HepG2 (cell line): ENCODE data around the gene CABLES2. TPM values are rescaled to one million over a fixed set of nuclear protein-coding genes. Genes with fewer than 3 reads are reported as not detected.

Experiments used
- AHR ChIP-seq: IDR thresholded peaks from 2 replicates; pipeline ENCODE4 v1.6.1; 2018; ENCODE audit warnings: missing genetic modification reagents, missing compliant biosample characterization
- ASH2L ChIP-seq: fragments of 300-600, 200-600 bp; sonication (generic); IDR thresholded peaks from 2 replicates; pipeline ENCODE4 v1.7.0; 2017; ENCODE audit warnings: low read depth, mild to moderate bottlenecking, moderate library complexity, mixed read lengths, low read length; ENCODE audit not compliant: insufficient read length
- FLYWCH1 ChIP-seq: sonication (generic); formaldehyde crosslinking; IDR thresholded peaks from 2 replicates; pipeline ENCODE4 v1.8.1; 2023; ENCODE audit warnings: mild to moderate bottlenecking, missing genetic modification reagents
- FOXM1 ChIP-seq: sonication (generic); formaldehyde crosslinking; IDR thresholded peaks from 2 replicates; pipeline ENCODE4 v1.5.0; 2020; ENCODE audit warnings: missing genetic modification reagents
- GTF2F1 ChIP-seq: fragments of 150-350 bp; IDR thresholded peaks from 2 replicates; pipeline ENCODE4 v1.6.1; 2014; ENCODE audit warnings: low read length
- JDP2 ChIP-seq: sonication (generic); formaldehyde crosslinking; IDR thresholded peaks from 2 replicates; pipeline ENCODE4 v1.8.1; 2022; ENCODE audit warnings: missing genetic modification reagents, borderline replicate concordance
- NAIF1 ChIP-seq: sonication (generic); formaldehyde crosslinking; IDR thresholded peaks from 2 replicates; pipeline ENCODE4 v1.5.0; 2020; ENCODE audit warnings: mild to moderate bottlenecking, missing genetic modification reagents, borderline replicate concordance
- SIX1 ChIP-seq: sonication (generic); formaldehyde crosslinking; IDR thresholded peaks from 2 replicates; pipeline ENCODE4 v1.4.0; 2020; ENCODE audit warnings: missing genetic modification reagents, borderline replicate concordance
- TAF15 ChIP-seq: fragments of 200-400 bp; formaldehyde crosslinking; IDR thresholded peaks from one replicate; pipeline ENCODE4 v1.6.1; 2018; ENCODE audit warnings: mild to moderate bottlenecking, low read depth, low read length; ENCODE audit not compliant: poor library complexity, severe bottlenecking
- YEATS2 ChIP-seq: sonication (generic); formaldehyde crosslinking; IDR thresholded peaks from 2 replicates; pipeline ENCODE4 v1.4.0; 2020; ENCODE audit warnings: missing genetic modification reagents, borderline replicate concordance
- ZFP41 ChIP-seq: sonication (generic); formaldehyde crosslinking; IDR thresholded peaks from 2 replicates; pipeline ENCODE4 v1.4.0; 2020; ENCODE audit warnings: mild to moderate bottlenecking, missing genetic modification reagents, borderline replicate concordance
- ZNF101 ChIP-seq: sonication (generic); formaldehyde crosslinking; IDR thresholded peaks from 2 replicates; pipeline ENCODE4 v1.4.0; 2020; ENCODE audit warnings: mild to moderate bottlenecking, low read depth, missing genetic modification reagents, borderline replicate concordance
- ZNF224 ChIP-seq: sonication (generic); formaldehyde crosslinking; IDR thresholded peaks from 2 replicates; pipeline ENCODE4 v1.5.0; 2020; ENCODE audit warnings: mild to moderate bottlenecking, missing genetic modification reagents
- ZNF337 ChIP-seq: sonication (generic); formaldehyde crosslinking; IDR thresholded peaks from 2 replicates; pipeline ENCODE4 v1.5.1; 2020; ENCODE audit warnings: missing genetic modification reagents, low read depth, mild to moderate bottlenecking, borderline replicate concordance
- polyA plus RNA-seq, 8 experiments: library from polyadenylated mRNA; depleted of rRNA in 3 of 8; stranded (reverse) in 7 of 8; unstranded in 1 of 8; fragments of >200 nt; fragmentation: Illumina TruSeq in 4 of 8; extraction: Trizol in 4 of 8; gene quantifications; 2 replicates each; pipeline versions ENCODE4 v1.2.1 to v1.2.3, GENCODE V29; 2011 to 2016; ENCODE audit warnings: low read depth in 4 of 8, missing spikeins in 1 of 8, mixed read lengths in 1 of 8; ENCODE audit not compliant: insufficient read depth in 1 of 8
- total RNA-seq, 5 experiments: library from RNA; depleted of rRNA; stranded (reverse); fragments of >200 nt; fragmentation: Illumina TruSeq; extraction: Trizol; gene quantifications; 2 replicates each; pipeline ENCODE4 v1.2.3, GENCODE V29; 2016; ENCODE audit warnings: low read depth in 1 of 5
- TF ChIP-seq, protein P1 (sequence below): sonication (generic); formaldehyde crosslinking; IDR thresholded peaks from 2 replicates; pipeline ENCODE4 v1.4.0; 2020; ENCODE audit warnings: missing genetic modification reagents
- TF ChIP-seq, protein P2 (sequence below): sonication (generic); formaldehyde crosslinking; IDR thresholded peaks from 2 replicates; pipeline ENCODE4 v1.4.0; 2020; ENCODE audit warnings: missing genetic modification reagents
- TF ChIP-seq, protein P3 (sequence below): sonication (generic); formaldehyde crosslinking; IDR thresholded peaks from 2 replicates; pipeline ENCODE4 v1.4.0; 2020; ENCODE audit warnings: missing genetic modification reagents
- TF ChIP-seq, protein P4 (sequence below): sonication (generic); formaldehyde crosslinking; IDR thresholded peaks from 2 replicates; pipeline ENCODE4 v1.4.0; 2020; ENCODE audit warnings: mild to moderate bottlenecking, missing genetic modification reagents

Gene CABLES2
- total and polyA plus RNA-seq, 2 of the 13 experiments (the other 11 are each of a cell fraction or from before 2014, with no cell fraction given) = 5.2 to 9.7 TPM

DNA sequence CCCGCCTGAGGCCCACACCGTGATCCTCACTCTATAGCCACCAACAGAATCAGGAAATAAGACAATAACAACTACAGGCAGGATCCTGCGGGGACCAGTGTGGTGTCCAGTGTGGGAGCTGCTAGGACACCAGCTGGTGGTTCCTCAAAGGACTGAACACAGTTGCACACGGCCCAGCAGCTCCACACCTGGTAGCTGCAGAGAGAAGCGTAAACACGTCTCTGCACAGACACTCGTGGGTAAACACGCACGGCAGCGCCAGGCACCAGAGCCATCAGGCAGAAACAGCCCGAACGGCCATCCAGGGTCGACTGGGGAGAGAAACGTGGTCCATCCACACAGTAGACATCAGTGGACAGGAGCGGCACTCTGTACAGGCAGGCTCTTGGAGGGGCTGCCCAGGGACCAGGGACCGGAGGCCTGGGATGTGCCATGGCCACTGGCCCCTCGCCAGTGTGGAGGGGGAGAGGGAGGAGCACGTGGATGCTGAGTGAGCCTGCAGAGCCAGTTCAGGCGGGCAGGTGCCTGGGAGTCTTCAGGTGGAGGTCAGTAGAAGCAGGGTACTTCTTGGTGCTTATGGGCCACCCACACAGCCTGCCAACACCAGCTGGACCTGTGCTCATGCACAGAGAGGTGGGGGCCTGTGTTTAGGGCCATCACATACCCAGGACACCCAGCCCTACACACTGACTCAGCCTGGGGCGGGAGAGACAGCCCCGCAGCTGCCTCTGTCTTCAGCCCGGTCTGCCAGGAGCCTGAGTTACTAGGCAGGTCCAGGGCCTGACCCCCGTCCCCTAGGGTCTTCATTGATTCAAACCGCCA lies 32.5 kb downstream of the CABLES2 start (continued):
- TF ChIP-seq NAIF1 (CRISPR knock-in tag) (no peak), ZFP41 (CRISPR knock-in tag) (no peak), TAF15 (no peak), ASH2L (no peak), ZNF224 (CRISPR knock-in tag) (no peak), ZNF337 (no peak), AHR (CRISPR knock-in tag) (no peak), YEATS2 (CRISPR knock-in tag) (no peak), GTF2F1 (no peak), FLYWCH1 (no peak), ZNF101 (CRISPR knock-in tag) (no peak), SIX1 (no peak), FOXM1 (no peak), JDP2 (CRISPR knock-in tag) (no peak)
- TF ChIP-seq, protein P1, sequence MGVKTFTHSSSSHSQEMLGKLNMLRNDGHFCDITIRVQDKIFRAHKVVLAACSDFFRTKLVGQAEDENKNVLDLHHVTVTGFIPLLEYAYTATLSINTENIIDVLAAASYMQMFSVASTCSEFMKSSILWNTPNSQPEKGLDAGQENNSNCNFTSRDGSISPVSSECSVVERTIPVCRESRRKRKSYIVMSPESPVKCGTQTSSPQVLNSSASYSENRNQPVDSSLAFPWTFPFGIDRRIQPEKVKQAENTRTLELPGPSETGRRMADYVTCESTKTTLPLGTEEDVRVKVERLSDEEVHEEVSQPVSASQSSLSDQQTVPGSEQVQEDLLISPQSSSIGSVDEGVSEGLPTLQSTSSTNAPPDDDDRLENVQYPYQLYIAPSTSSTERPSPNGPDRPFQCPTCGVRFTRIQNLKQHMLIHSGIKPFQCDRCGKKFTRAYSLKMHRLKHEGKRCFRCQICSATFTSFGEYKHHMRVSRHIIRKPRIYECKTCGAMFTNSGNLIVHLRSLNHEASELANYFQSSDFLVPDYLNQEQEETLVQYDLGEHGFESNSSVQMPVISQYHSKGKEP (CRISPR knock-in tag) = no peak
- TF ChIP-seq, protein P2, sequence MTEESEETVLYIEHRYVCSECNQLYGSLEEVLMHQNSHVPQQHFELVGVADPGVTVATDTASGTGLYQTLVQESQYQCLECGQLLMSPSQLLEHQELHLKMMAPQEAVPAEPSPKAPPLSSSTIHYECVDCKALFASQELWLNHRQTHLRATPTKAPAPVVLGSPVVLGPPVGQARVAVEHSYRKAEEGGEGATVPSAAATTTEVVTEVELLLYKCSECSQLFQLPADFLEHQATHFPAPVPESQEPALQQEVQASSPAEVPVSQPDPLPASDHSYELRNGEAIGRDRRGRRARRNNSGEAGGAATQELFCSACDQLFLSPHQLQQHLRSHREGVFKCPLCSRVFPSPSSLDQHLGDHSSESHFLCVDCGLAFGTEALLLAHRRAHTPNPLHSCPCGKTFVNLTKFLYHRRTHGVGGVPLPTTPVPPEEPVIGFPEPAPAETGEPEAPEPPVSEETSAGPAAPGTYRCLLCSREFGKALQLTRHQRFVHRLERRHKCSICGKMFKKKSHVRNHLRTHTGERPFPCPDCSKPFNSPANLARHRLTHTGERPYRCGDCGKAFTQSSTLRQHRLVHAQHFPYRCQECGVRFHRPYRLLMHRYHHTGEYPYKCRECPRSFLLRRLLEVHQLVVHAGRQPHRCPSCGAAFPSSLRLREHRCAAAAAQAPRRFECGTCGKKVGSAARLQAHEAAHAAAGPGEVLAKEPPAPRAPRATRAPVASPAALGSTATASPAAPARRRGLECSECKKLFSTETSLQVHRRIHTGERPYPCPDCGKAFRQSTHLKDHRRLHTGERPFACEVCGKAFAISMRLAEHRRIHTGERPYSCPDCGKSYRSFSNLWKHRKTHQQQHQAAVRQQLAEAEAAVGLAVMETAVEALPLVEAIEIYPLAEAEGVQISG = no peak; the same call in 1 of the 2 replicates
- TF ChIP-seq, protein P3, sequence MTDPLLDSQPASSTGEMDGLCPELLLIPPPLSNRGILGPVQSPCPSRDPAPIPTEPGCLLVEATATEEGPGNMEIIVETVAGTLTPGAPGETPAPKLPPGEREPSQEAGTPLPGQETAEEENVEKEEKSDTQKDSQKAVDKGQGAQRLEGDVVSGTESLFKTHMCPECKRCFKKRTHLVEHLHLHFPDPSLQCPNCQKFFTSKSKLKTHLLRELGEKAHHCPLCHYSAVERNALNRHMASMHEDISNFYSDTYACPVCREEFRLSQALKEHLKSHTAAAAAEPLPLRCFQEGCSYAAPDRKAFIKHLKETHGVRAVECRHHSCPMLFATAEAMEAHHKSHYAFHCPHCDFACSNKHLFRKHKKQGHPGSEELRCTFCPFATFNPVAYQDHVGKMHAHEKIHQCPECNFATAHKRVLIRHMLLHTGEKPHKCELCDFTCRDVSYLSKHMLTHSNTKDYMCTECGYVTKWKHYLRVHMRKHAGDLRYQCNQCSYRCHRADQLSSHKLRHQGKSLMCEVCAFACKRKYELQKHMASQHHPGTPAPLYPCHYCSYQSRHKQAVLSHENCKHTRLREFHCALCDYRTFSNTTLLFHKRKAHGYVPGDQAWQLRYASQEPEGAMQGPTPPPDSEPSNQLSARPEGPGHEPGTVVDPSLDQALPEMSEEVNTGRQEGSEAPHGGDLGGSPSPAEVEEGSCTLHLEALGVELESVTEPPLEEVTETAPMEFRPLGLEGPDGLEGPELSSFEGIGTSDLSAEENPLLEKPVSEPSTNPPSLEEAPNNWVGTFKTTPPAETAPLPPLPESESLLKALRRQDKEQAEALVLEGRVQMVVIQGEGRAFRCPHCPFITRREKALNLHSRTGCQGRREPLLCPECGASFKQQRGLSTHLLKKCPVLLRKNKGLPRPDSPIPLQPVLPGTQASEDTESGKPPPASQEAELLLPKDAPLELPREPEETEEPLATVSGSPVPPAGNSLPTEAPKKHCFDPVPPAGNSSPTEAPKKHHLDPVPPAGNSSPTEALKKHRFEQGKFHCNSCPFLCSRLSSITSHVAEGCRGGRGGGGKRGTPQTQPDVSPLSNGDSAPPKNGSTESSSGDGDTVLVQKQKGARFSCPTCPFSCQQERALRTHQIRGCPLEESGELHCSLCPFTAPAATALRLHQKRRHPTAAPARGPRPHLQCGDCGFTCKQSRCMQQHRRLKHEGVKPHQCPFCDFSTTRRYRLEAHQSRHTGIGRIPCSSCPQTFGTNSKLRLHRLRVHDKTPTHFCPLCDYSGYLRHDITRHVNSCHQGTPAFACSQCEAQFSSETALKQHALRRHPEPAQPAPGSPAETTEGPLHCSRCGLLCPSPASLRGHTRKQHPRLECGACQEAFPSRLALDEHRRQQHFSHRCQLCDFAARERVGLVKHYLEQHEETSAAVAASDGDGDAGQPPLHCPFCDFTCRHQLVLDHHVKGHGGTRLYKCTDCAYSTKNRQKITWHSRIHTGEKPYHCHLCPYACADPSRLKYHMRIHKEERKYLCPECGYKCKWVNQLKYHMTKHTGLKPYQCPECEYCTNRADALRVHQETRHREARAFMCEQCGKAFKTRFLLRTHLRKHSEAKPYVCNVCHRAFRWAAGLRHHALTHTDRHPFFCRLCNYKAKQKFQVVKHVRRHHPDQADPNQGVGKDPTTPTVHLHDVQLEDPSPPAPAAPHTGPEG (CRISPR knock-in tag) = no peak
- TF ChIP-seq, protein P4, sequence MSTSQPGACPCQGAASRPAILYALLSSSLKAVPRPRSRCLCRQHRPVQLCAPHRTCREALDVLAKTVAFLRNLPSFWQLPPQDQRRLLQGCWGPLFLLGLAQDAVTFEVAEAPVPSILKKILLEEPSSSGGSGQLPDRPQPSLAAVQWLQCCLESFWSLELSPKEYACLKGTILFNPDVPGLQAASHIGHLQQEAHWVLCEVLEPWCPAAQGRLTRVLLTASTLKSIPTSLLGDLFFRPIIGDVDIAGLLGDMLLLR (CRISPR knock-in tag) = peak; percentile 77
